HG03558 (cell line): ENCODE results near the gene POTEE.
"Not testable (repeated sequence)": the region's sequence is repeated elsewhere in the genome, so short reads cannot be mapped to it uniquely, and the experiment has no call there.

Experiments
- ATAC-seq: cut with Tn5 transposase; IDR thresholded peaks from one replicate; pipeline ENCODE4 v1.9.1; 2021; ENCODE audit warnings: moderate number of reproducible peaks; ENCODE audit not compliant: unreplicated experiment; ENCODE audit errors: extremely low read depth

POTEE gene

DNA sequence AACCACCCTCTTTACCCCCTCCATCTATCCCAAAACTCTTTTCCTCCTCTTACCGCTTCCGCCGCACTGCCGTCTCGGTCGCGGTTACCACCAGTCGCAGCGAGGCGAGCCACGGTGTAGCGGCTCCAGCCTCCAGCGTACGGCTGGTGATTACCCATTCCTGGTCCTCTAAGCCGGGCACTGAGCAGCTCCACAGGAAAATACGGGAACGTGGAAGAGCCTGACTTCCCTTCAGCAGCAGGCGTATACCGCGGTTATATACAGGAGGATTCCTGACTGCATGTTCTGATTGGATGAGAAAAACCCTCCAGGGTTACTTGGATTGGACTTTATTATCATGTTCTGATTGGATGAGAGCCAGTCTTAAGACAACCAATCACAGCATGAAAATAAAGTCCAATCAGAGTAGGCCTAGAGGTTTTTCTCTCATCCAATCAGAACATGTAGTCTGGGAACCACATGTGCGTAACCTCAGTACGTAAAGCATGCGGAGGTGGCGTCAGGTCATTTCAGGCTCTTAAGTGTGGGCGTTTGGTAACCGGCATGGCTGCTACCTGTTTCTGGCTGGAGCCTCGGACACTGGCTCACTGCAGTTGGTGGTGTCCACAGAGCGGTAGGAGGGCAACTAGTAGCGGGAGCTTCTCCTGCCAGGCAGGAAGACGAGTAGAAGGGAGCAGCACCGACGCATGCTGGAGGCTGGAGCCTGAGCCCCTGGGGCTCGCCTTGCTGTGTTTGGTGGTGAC, at the start of gene POTEE:
Gene POTEE, plus strand, starts transcription at position 507 of the 743 bp plus-strand sequence. CDS start 8,867 bp downstream, outside the sequence.
- not testable (repeated sequence) for ATAC-seq

DNA sequence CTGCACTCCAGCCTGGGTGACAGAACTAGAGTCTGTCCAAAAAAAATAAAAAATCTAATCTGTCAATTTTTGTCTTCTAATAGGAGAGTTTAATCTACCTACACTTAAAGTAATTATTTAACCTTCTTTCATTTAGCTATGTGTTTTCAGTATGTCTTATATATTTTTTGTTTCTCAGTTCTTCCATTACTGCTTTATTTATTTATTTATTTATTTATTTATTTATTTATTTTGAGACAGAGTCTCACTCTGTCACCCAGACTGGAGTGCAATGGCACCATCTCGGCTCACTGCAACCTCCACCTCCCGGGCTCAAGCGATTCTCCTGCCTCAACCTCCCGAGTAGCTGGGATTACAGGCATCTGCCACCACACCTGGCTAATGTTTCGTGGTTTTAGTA, 43.8 kb upstream of the POTEE start:
- ATAC-seq, result not testable (repeated sequence)

DNA sequence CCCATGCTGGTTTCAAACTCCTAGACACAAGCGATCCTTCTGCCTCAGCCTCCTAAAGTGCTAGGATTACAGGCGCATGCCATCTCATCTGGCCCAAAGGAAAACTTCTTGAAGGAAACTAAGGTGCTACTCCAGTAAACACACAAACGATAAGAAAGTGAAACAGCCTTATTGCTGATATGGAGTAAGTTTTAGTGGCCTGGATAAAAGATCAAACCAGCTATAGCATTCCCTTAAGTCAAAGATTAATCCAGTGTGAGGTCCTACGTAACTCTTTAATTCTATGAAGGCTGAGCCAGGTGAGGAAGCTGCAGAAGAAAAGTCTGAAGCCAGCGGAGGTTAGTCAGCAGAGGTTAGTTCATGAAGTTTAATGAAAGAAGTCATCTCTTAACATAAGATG, 40.8 kb upstream of the POTEE start:
- ATAC-seq, result no peak

DNA sequence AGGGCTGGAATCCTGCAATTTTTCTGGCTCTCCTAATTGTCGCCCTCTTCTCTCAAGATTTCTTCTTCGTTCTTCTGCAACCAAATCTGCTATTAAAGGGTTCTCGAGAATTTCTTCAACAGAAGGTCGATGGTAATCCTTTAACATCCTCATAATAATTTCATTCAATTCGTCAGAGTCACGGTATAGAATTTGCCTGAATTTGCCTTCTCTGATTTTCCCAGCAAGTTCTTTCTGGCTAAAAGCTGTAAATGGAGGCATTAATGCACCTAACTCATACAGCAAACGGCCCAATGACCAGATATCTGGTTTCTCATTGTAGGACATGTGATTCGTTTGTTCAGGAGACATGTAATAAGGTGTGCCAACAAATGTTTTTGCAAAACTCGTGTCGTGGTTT, 31.3 kb upstream of the POTEE start:
- not testable (repeated sequence) for ATAC-seq

DNA sequence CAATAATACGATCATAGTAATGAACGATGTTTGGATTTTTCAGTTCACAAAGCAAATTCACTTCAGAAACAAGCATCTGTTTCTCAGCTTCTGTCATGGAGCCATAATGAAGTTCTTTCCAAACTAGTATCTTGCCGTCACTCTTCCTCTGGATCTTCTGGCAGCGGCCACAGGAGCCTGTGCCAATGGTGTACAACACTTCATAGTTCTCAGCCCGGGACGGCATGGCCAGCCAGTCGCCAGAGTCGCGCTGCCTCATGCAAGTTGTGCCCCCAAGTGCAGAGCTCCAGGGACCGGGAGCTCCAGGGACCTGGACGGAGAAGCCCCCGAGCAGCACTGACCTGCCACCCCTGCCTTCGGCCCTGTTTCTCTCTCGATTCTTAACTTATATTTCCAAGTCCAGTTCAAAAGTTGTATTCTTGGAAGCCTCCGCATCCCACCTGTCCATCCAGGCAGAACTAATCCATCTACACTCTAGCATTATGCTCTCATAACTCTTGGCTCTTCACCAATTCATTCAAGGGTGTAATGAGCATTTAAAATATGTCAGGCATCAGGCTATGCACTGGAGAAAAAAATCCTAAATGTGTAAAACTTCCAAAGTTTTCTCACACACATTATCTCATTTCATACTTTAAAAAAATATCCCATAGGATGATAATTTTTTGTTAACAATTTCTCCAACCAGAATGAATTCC, 30.5 kb upstream of the POTEE start:
- ATAC-seq, result not testable (repeated sequence)

DNA sequence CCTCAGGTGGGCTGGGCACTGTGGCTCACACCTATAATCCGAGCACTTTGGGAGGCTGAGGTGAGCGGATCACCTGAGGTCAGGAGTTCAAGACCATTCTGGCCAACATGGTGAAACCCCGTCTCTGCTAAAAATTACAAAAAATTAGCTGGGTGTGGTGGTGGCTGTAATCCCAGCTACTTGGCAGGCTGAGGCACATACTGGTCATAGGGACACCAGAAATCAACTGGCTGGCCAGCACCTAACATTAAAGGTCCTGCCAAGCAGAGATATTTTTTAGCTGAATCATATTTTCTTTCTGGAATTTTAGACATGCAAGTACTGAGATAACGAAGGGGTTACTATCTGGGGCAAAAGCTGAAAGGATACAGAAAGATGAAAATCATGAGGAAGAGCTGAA, 27.9 kb upstream of the POTEE start:
- not testable (repeated sequence) for ATAC-seq

DNA sequence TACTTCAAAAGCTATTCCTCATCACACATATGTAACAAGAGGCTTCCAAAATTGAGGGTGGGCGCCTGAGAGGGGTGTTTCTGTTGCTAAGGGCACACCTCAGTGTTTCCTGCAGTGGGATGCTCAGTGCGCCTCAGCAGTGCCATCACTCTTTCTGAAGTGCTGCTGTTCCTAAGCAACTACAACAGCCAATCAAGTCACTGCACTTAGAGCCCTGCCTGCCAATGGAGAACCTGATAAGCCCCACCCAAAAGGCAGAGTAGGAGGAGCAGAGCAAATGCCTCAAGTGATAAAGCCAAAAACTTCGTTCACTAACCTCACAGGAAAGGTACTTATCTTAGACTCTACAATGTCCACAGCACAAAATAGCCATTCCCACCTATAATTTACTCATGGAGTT, 15.9 kb upstream of the POTEE start:
- ATAC-seq, result not testable (repeated sequence)

DNA sequence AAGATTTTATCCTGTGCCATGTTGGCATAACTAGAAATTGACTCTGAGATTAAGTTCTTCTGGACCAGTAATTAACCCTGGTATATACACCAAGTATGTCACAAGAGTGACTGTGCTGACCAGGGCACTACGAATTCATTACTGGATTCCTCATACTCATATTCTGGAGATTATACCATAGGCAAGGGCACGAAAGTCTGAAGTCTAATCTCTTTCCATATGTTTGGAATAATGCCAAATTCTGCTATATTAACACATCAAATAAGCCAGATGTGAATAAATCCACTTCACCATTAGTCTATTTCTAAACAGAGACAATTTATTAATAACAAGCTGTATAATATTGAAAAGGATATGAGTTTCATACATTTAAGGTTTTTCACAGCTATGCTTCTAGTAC, 13.2 kb upstream of the POTEE start:
- ATAC-seq, result not testable (repeated sequence)

DNA sequence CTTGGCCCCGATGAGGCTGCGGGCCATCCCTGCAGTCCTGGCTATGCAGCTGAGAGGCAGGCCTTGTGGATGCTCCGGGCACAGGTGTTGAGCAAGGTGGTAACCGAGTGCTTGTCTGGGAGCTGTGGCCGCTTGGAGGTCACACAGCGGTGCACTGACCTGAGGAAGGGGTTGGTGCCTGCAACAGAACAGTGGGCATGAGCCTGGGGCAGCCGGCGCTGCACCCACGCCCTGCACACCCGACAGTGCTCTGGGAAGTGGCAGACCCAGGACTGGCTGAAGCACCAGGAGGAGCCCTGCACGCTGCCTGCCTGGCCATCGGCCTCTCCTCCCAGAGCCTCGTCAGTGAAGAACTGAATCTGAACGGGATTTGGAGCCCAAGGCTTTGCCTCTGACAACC, 8.2 kb upstream of the POTEE start:
- ATAC-seq, result no peak

DNA sequence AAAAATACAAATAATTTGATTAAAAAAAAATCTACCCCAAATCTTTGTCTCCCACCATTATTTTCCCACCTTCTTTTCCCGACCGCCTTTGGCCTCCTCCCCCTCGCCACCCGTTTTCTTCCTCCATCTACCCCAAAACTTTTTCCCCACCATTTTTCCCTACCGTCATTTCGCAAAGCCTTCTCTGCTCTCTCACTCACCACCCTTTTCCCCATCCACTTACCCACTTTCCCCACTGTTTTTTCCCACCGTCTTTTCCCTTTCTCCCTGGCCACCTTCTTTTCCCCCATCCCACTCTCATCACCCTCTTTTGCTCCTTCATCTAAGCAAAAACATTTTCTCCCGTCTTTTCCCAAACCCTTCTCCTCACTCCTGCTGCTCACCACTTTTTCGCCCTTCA, 1.5 kb upstream of the POTEE start:
- ATAC-seq, result not testable (repeated sequence)

DNA sequence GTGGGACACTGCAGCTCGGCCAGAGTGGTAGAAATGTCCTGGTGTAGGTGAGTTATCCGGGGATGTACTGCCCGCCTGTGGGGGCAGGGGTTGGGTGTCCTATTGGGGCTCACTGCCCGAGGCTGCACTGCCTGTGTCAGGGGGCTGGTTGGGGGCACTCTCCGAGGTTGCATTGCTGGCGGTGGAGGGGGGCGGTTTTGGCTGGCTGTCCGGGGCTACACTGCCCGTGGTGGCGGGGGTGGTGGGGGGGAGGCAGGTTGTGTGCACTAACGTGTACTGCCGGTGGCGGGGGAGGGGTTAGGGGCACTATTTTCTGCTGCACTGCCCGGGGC, 403 bp downstream of the POTEE start:
- ATAC-seq, result not testable (repeated sequence)

DNA sequence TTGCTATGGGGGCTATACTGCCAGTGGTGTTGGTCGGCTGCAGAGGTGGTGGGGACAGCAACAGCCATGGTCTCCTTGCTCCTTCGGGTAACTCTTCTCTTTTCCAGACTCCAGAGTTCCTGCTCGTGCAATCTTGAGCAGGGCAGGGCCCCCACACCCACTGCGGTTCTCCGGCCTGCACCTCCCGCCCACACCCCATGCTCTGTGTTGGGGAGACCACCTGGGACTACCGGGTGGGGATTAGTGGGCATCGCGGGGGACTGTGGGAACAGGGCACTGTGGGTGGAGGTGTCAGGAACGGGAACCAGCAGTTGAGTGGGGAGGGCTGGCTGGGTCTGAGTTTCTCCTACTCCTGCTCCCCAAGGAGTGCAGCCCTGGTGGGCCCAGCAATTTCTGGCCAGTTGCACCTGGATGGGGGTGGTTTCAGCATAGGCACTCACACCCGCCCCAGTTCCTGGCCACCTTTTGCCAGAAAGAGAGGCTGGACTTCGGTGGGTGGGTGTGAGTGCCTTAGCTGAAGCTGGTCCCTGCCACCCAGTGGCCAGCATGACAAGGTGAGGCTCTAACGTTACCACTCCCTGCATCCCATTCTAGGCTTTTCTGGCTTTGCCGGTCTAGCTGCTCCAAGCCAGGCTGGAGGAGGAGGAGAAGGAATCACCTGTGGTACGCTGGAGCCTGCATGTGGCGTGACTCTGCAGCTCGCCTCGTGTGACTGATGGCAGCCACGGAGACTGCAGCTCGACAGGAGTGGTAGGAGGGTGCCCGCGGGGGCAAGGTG, 1.3 kb downstream of the POTEE start:
- ATAC-seq, result not testable (repeated sequence)

DNA sequence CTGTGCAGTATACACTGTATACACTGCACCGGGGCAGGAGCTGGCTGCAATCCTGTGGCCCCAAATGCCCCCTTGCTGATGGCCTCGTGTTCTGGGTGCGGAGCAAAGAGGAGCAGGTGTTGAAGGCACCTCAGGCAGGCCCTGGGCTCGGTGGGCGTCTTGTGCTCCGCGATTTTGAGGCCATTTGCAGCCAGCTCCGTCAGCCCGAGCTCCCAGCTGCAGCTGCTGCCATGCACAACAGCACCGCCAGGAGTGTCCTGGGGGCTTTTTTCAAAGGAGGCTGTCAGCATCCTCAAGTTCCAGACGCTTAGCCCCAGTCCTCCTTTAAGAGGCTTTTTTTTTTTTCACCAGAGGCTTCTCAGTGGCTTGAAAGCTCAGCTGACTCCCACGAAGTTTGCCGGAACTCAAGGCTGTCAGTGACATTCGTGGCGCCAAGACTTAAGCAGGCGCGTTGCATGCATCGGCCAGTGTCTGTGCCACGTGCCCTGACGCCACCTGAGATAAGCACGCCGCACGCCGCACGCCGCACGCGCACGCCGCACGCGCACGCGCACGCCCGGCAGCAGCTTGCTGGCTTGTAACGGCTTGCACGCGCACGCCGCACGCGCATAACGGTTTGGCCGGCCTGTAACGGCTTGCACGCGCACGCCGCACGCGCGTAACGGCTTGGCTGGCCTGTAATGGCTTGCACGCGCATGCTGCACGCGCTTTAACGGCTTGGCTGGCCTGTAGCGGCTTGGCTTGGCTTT, 8.1 kb downstream of the POTEE start:
- ATAC-seq, result not testable (repeated sequence)

DNA sequence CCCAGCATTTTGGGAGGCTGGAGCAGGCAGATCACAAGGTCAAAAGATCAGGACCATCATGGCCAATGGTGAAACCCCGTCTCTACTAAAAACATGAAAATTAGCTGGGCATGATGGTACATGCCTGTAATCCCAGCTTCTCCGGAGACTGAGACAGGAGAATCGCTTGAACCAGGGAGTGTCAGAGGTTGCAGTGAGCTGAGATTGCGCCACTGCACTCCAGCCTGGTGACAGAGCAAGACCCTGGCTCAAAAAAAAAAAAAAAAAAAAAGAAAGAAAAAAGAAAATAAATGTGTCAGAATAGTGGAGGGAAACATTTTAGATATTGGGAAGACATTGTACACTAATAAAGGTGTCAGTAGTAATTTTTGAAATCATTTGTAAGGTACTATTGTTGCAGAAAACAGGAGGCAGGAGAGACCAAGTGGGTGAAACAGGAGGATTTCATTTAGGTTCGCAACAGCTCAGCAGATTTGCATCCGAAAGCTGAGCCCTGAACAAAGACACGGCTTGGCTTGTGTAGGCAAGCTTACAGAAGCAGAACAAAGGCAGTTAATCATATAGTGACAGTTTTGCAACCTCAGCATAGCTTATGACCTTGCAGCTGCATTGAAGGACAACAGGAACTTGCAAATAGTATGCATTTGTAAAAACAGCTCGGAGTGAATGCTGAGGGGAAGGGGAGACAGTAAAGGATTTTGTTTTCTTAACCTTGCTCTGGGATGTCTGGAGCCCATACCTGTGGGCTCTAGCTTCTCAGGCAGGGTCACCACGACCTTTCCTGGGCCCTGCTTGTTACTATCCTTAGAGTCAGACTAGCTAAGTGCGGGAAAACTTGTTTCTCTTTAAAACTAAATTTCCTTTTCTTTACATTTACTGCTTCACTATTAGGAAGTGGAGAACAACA, 26.5 kb downstream of the POTEE start:
- ATAC-seq, result not testable (repeated sequence)
